ENCODE data around the gene RHBDL2.

- TF ChIP-seq CTCF (IDR thresholded peaks at IDR 0.05 in 2 of 3, conservative IDR thresholded peaks at IDR 0.05 in 1 of 3; ENCODE audit: control insufficient read depth in 2 of 3, extremely low read depth in 1 of 3, insufficient read depth in 1 of 3, low read depth in 3 of 3, low read length in 3 of 3) (no peak), POLR2A (IDR thresholded peaks at IDR 0.05; ENCODE audit: low read depth, low read length) (no peak), SP1 (IDR thresholded peaks at IDR 0.05; ENCODE audit: low read depth, low read length) (no peak), TARDBP (IDR thresholded peaks at IDR 0.05; ENCODE audit: borderline replicate concordance) (no peak), NBN (IDR thresholded peaks at IDR 0.05) (no peak), MAX (IDR thresholded peaks at IDR 0.05; ENCODE audit: low read depth, low read length) (no peak), ETV6 (conservative IDR thresholded peaks at IDR 0.05 in 1 of 2, IDR thresholded peaks at IDR 0.05 in 1 of 2; ENCODE audit: borderline replicate concordance in 1 of 2, low read depth in 1 of 2) (no peak), HDGF (IDR thresholded peaks at IDR 0.05) (no peak)
Measured at GRCh38 chr1:38889589-38889988, 52.0 kb downstream of the RHBDL2 start.
